OCI-LY7 (cell line): ENCODE data around the gene PLIN1.

Experiments used
- CTCF ChIP-seq: fragments of 200-600 bp; sonication (generic); conservative IDR thresholded peaks from 2 replicates; pipeline ENCODE4 v1.5.1; 2014; ENCODE audit warnings: mild to moderate bottlenecking, antibody characterized with exemption, low read length, moderate library complexity, mixed read lengths
- EZH2phosphoT487 ChIP-seq: fragments of 200-600 bp; sonication (generic); IDR thresholded peaks from 2 replicates; pipeline ENCODE4 v1.6.1; 2018; ENCODE audit warnings: low read depth, borderline replicate concordance, mild to moderate bottlenecking, mixed run types, antibody characterized with exemption, low read length, moderate library complexity, mixed read lengths

- no peak for TF ChIP-seq CTCF
- TF ChIP-seq EZH2phosphoT487, result no peak
These were observed 53.5 kb downstream of the PLIN1 start for GRCh38 chr15:89625716-89626115.
